Suprapubic skin (tissue), 4 donors: ENCODE data around the gene TGOLN2.
"Not testable (repeated sequence)": the region's sequence is repeated elsewhere in the genome, so short reads cannot be mapped to it uniquely, and the experiment has no call there.

Source experiments
- CTCF ChIP-seq, 2 donors: fragments of 200-600 bp in 1 of 2; fragments of 450-650 bp in 1 of 2; sonication (generic) in 1 of 2; IDR thresholded peaks; one replicate each; pipeline ENCODE4 v1.5.1; 2016 to 2019; ENCODE audit warnings: antibody characterized with exemption in 2 of 2, mild to moderate bottlenecking in 1 of 2, moderate library complexity in 1 of 2
- EP300 ChIP-seq: sonication (generic); formaldehyde crosslinking; IDR thresholded peaks from one replicate; pipeline ENCODE4 v1.6.1; 2017; ENCODE audit warnings: antibody characterized with exemption
- POLR2A ChIP-seq, 2 donors: fragments of 450-650 bp; IDR thresholded peaks; one replicate each; pipeline ENCODE4 v1.6.1; 2017; ENCODE audit warnings: antibody characterized with exemption in 2 of 2, mild to moderate bottlenecking in 2 of 2, moderate library complexity in 2 of 2
- POLR2AphosphoS5 ChIP-seq, 3 donors: sonication (generic); formaldehyde crosslinking; IDR thresholded peaks; one replicate each; pipeline ENCODE4 v1.6.1; 2017; ENCODE audit warnings: antibody characterized with exemption in 3 of 3

- not testable (repeated sequence) for TF ChIP-seq CTCF (IDR thresholded peaks at IDR 0.05); POLR2A (IDR thresholded peaks at IDR 0.05); POLR2AphosphoS5 (IDR thresholded peaks at IDR 0.05); EP300
These were observed 6.1 kb upstream of the TGOLN2 start for GRCh38 chr2:85333877-85334276.
